CD4-positive, alpha-beta T cell treated with Interferon gamma for 1 hour (primary cell): ENCODE results near the gene MAB21L3.

ENCODE experiments used
- DNase-seq: peaks from one replicate; pipeline ENCODE4 v3.0.0-alpha.2; 2020

Gene MAB21L3

DNA sequence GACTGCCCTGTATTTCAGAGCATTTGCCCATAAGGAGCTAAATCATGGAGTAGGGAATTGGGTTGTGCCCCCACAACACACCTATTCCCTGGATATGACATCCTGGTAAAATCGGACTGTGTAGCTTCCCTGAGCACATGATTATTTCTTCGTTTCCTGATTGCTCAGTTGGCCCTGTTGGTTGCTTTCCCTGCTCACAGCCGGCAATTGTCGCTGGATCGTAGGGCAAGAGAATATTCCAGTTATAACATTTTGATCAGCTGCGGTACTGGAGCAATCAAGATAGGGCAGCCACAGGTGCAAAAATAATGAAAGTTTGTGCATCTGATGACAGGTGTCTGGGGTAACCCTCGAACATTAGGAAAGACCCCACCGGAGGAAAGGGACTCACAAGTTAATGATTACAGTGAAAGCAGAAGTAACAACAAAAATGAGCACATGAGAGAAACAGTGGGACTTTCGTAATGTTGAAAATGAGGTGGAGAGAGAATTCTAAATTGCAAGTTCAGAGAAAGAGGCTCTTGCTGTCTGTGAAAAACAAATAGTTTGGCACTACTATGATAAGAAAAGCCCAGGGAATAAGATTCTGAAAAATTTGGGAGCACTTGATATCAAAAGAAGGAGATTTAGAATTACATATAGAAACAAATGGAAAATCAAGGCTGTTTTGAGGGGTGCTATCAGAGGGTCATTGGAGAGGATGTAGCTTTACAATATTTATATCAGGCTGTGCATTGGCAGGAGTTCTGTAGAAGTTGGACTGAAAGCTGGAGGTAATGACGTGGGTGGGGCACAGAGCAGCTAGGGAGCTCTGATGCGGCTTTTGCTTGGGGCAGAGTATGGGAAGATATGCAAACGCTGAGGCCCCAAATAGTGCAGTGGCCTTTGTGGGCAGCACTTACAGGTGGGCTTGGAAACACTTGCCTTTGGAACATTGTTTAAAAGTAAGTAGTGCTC lies at the start of gene MAB21L3:
Gene MAB21L3, plus strand, starts transcription at position 833 of the 957 bp plus-strand sequence. CDS start 1,217 bp downstream, outside the sequence.
- no peak for DNase-seq

DNA sequence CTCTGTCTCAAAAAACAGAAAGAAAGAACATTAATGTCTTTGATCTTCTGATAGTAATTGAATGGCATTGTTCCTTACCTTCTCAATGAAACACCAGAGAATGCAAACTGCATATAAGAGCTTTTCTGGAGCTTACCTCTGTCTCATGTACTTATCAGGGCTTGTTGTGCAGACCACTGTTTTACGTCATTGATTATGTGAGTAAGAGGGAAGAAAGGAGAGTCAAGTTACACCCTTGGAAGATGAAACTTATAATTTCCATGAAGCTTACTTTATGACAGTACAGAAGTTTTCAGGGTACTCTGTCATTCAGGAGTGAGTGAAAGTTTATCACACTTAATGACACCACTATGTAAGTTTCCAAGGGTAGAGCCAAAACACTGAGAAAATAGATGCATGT lies 49.0 kb upstream of the MAB21L3 start:
- no peak for DNase-seq

- no peak for DNase-seq
These were observed 46.6 kb upstream of the MAB21L3 start for GRCh38 chr1:116064616-116065015.

DNA sequence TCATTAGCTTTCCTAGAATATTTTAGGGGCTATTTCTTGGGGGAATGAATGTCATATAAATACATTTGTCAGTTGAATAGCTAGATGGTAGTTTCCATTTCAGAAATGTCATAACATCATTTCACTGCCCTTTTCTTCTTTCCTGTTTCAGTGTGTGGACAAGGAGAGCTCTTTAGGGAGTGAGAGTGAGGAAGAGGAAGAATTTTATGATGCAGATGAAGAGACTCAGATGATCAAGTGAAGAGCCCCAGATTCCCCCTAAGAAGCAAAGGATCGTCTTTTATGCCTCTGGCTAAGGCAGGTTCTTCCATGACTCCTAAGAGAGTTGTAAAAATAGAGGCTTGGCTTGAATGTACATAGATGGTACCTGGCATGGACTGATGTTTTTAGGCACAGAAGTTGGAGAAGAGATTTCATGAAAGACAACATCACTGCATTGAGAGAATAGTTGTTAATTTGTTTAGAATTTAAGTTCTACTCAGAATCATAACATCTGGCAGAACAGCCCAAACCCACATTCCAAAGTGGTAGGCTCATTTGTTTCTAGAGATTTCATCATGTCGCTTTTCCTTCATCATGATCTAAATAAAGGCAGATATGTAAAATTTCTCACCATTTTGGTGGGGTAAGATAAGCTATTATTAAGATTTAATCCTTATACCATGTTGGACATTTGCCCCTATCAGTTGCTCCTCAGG lies 44.2 kb upstream of the MAB21L3 start:
- DNase-seq = no peak

DNA sequence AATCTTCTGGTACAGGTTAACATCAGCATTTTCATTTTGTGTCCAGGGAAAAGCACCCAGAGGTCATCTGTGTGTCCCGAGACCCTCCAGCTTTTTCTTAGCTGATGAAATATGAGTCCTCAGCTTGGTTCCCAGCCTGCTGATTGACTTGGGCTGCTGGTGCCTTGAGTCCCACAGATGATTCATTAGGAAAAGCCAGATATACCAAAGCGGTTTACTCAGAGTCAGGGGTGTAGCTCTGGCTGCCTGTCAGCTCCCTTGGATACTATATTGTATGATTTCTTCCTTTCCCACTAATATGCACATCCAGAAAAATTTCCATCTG lies 43.7 kb upstream of the MAB21L3 start:
- DNase-seq = no peak

- DNase-seq = no peak
These were observed 35.6 kb upstream of the MAB21L3 start for GRCh38 chr1:116075575-116075974.

DNA sequence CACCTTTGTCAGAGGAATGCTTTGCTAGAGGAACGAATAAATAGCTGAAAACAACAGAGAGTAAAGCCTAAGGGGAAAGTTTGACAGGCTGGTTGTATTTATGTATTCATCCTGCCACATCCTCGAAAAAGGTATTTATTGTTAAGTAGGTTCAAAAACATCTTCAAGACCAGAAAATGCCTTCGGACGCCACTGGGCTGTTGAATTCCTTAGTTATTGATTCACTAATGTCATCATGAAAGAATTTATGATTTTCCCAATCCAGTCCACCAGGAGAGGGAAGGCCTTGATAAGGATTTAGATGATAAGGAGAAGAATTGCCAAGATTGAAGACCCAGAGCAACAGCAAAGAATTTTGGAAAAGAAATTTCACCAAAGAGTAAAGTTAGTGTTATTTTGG lies 35.2 kb upstream of the MAB21L3 start:
- DNase-seq = no peak

- no peak for DNase-seq
These were observed 34.4 kb upstream of the MAB21L3 start for GRCh38 chr1:116076831-116077230.

GRCh38 chr1:116078699-116079223 lies 32.4 kb upstream of the MAB21L3 start:
- no peak for DNase-seq

DNA sequence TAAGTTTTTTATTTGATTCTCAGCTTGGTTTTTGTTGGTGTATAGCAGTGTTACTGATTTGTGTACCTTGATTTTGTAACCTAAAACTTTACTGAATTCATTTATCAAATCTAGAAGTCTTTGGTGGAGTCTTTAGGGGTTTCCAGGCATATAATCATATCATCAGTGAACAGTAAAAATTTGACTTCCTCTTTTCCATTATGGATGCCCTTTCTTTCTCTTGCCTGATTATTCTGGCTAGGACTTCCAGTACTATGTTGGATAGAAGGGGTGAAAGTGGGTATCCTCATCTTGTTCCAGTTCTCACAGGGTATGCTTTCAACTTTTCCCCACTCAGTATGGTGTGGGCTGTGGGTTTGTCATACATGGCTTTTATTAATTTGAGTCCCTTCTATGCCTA lies 23.6 kb upstream of the MAB21L3 start:
- no peak for DNase-seq

GRCh38 chr1:116089870-116090269 lies 21.3 kb upstream of the MAB21L3 start:
- no peak for DNase-seq

DNA sequence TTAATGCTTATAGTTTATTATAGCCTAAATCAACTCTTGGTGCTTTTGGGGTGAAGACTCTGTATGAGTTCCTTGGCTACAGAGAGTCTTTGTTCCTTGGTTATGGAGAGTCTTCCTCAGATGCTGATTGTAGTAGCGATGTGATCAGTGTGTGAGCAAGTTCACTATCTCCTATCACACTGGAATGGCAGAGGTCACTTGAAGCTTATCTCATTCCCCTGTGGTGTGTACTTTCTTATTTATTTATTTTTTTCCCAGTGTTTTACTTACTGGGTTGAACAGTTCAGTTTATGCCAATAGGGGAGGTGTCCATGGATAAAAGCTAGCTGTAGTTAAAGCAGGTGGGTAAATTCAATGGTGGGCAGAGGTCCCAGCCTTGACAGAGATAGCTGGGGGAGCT lies 20.1 kb upstream of the MAB21L3 start:
- DNase-seq = no peak

DNA sequence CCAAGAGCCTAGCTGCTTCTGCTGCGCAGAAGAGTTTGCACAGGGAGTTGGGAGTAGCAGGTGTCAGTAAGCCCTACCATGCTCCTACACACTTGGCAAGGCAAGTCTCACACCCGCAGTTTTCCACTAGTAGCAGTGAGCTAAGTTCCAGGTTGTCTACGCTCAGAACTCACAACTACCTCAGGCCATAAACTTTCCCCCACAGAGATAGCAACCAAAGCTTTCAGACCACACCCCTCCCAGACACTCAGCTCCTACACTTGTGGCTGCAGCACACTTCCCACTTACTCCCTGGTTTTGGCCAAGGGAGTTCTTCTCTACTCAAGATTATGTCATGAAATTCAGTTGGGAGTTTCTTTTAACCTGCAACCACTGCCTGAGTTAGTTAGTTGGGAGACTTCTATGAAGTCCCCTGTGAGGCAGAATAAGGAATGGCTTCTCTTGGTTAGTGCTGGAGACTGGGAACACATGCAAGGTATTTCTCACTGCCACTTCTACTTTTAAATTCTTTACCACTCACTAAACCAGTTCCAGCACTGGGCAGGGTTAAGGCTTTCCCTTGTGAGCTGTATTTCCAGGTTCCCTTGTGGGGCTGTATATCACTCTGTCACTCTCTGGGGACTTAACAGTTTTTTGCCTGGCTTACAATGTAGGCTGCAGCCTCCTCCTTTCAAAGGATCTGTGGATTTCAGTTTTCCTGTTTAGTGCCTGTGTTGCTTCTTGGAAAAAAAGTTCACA lies 18.3 kb upstream of the MAB21L3 start:
- no peak for DNase-seq

- DNase-seq = no peak
These were observed 16.2 kb upstream of the MAB21L3 start for GRCh38 chr1:116095027-116095426.

DNA sequence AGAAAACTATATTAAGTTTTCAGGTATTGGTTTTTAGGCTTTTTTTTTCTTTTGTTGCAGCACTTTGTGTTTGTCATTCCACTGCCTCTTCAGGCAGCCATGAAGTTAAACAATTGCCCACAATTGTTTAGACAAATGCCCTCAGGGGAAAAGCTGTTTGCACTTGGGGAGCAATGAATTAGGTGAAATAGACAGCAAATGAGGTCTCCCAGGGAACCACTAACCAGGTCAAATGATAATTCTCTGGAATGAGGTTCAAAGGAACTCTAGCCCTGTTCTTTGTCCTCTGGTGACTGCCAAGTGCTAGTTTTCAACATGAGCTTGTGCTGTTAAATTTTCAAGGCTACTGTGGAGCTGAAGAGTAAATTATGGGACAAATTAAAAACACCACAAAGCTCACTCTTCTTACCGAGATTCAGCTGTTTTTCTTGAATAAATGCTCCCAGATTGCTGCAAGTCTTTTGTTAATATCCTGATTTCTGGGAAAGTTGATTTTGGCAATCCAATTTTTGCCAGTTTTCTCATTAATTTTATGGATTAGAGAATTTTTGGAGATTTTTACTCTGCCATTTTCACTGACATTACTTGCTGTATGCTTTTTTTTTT lies 15.1 kb upstream of the MAB21L3 start:
- no peak for DNase-seq

DNA sequence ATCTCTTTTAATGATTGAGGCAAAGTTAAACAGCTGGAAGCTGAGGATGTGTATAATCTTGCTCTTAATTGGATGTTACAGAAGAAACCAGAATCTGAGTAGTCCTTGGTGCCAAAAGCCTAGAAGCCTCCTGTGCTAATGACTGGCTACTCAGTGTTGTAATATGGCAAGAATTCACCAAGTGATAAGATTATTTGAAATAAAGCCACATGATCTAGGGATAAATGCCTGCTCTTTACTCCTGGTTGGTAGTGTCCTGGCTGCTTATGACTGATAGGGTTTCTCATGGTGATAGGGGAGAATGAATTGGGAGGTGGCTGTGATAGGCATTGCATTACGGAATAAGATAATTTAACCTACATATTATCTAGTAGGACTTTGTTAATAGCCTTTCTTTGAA lies 13.6 kb upstream of the MAB21L3 start:
- no peak for DNase-seq

- DNase-seq = no peak
These were observed 11.8 kb upstream of the MAB21L3 start for GRCh38 chr1:116099379-116099778.

GRCh38 chr1:116099919-116100318 lies 11.3 kb upstream of the MAB21L3 start:
- no peak for DNase-seq

DNA sequence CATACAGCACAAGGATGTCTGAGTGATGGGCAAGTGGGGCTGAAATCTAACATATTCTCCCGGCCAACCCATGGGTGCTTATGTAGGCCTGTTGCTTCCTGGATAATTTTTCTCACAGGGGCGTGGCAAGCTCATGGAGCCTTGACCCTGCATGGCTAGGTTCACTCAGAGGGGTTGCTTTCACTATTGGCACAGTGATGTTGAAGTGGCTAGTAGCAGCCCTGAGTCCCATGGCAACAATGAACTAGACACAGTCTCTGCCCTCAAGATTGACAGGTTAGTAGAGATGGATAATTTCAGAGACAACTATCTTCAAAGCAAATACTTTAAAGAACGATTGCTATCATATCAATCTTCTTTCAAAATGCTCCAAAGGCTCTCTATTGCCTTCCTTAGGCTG lies 6.5 kb upstream of the MAB21L3 start:
- DNase-seq = no peak

DNA sequence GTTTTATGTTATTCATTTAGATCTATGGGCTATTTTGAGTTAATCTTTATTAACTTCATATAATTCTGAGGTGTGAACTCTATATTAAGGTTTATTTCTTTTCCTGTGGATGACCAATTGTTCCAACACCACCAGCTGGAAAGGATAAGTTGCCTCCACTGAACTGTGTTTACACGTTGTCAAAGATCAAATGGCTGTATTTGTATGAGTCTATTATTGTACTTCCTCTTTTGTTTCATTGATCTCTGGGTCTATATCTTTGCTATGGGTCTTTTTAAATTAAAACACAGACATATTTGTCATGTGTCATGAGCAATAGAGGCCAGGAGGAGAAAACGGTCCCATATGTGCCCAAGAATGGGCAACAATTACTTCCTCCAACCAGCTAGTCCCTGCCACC lies 5.2 kb upstream of the MAB21L3 start:
- DNase-seq = no peak

DNA sequence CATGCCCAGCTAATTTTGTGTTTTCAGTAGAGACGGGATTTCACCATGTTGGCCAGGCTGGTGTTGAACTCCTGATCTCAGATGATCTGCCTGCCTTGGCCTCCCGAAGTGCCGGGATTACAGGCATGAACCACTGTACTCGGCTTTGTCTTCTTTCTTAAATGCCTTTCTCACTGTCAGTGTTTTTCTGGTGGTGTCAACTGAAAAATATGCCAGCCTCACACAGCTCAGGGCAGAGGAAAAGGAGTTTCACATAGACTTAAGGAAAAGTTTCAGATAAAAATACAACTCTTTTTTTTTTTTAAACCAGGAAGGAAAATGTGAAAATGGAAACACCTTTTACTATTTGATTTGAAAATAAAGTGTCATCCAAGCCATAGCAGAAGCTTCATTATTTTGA lies 4.6 kb upstream of the MAB21L3 start:
- no peak for DNase-seq

DNA sequence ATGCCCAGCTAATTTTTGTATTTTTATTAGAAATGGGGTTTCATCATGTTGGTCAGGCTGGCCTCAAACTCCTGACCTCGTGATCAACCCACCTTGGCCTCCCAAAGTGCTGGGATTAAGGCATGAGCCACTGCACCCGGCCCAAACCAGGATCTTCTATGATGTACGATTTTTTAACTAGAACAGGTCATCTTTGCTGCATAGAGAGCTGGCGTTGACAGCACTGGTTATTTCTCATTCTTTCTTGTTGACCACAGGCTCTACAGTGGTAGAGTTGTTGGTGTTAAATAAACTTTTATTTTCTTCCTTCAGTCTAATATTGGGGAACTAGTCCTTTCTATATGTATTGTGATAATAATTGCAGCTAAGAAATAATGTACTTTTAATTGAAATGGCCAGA lies 3.8 kb upstream of the MAB21L3 start:
- no peak for DNase-seq

DNA sequence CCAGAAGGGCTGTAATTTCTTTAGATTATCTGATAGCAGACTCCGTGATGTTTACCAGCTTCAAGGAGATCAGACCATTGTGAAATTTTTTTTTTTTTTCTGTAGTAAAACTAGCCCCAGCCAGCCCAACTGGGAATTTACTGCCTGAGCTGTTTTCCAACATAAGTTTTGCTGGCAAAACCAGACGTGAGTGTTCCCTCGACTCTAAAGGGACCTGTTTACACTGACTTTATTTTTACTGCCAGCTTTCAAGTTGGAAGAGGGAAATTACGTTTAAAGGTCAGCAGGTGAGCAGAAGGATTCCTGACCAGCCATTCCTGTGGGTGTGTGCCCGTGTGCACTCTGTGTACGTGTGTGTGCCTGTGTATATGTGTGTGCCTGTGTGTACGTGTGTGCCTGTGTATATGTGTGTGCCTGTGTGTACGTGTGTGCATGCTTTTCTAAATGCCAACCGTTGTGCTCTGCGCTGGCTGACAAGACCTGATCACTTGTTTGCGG lies 374 bp downstream of the MAB21L3 start:
- DNase-seq = no peak
